Stimulated activated CD8-positive, alpha-beta memory T cell treated with anti-CD3 and anti-CD28 coated beads, Interleukin-7, amount 100 ng/mL, for 24 hours (primary cell): ENCODE data around the gene ST3GAL4.

ENCODE experiments used
- DNase-seq: peaks from one replicate; pipeline ENCODE4 v3.0.0-alpha.2; 2020; ENCODE audit warnings: low read depth

The ST3GAL4 gene

GRCh38 chr11:126452241-126453101 lies 97.0 kb downstream of the ST3GAL4 start:
- DNase-seq: no peak

DNA sequence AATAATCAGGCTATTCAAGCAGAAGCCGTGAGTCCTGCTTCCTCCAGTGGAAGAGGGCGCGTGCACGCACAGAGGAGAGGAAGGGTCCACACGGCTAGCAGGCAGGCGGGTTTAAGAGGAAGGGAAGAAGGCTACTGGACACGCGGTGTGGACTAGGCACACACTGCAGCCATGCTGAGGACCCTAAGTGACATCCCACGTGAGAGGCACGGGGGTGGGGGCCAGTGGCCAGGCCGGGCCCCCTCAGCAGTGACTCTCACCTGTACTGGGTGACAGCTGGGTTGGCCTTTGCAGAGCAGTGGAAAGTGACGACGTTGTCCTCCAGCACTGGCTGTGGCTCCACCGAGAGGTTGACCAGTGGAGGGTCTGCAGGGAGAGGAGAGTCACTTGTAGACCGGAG lies 100.6 kb downstream of the ST3GAL4 start:
- no peak for DNase-seq

DNA sequence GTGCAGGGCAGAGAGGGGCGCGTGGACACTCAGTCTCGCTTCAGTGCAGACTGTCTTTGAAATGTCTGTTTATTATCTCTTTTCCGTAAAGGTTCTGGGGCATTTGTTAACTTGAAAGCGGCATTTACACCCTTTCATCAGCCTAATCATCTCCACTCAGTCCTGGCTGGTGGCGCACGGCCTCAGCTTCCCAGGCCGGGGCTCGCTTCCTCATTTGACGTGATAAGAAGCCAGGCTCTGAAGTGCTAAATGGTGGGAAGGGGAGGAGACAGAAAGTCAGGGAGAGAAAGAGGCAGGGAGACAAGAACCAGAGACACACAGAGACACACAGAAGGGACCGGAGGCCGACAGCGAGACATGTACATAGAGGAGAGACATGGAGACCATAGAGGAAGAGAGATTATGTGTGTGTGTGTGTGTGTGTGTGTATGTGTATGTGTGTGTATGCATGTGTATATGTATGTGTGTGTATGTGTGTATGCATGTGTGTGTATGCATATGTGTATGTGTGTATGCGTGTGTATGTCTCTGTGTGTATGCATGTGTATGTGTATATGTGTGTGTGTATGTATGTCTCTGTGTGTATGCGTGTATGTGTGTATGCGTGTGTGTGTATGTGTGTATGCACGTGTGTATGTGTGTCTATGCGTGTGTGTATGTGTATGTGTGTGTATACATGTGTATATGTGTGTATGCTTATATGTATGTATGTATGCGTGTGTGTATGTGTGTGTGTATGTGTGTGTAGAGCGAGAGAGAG lies 101.5 kb downstream of the ST3GAL4 start:
- no peak for DNase-seq

- no peak for DNase-seq
Measured at GRCh38 chr11:126457817-126458216, 102.3 kb downstream of the ST3GAL4 start.

- no peak for DNase-seq
Measured at GRCh38 chr11:126459691-126460281, 104.3 kb downstream of the ST3GAL4 start.

DNA sequence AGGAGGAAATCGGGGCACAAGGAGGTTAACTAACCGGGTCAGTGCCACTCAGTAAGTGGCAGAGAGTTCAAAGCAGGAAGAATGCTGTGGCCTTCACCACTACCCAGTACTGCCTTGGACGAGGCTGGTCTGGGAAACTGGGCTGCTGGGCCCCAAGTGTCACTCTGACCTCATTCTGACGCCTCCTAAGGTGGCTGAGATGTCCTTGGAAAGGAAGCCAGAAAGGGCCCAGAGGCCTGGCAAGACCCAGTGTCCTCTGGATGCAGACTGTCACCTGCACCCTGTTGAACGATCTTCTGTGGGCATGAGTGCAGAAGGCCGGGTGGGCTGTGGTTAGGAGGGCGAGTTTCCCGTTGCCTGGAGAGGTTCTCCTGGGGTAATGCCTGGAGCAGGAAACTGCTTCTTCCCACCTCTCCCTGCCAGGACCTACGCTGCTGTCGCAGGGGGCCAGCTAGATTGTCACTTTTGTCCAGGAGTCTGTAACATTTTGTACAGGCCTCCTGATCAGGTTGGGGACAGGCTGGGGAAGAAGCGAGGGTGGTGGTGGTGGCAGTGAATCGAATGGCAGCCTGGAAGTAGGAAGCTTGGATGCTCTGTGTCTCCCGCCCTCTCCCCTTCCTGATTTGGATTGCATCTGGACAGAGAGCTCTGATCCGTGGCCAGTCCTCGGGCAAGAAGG lies 105.1 kb downstream of the ST3GAL4 start:
- DNase-seq: no peak

DNA sequence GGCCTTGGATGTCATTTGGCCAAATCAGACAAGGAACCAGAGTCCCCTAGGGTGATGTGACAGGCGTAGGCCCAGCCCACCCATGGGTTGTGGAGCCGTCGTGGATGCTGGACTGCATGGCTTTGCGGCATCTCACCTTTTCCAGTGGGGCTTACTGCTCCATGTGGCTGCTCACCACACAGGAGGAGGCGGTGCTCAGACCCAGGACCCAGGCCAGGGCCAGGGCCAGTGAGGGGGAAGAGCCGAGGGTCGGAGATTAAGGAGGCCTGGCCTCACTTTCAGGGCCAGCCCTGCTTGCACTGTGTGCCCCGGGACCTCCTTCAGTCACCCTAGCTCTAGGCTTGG lies 105.6 kb downstream of the ST3GAL4 start:
- DNase-seq: no peak

DNA sequence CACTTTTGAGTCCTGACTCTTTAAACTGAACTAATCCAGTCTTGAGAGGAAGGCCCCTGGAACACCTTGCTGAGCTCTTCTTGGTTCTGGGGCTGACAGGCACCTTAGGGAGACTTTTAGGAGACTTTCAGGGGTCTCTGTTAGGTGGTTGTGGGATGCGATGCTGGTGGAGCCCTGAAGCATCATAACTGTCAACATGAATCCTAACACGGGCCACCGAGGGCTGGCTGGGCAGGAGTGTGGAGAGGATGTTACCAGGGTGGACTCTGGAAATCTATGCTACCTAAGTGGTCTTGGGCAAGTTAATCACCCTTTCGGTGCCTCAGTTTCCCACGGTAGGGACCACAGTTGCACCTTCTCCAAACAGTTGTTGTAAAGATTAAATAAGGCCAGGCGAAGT lies 106.5 kb downstream of the ST3GAL4 start:
- DNase-seq: no peak

DNA sequence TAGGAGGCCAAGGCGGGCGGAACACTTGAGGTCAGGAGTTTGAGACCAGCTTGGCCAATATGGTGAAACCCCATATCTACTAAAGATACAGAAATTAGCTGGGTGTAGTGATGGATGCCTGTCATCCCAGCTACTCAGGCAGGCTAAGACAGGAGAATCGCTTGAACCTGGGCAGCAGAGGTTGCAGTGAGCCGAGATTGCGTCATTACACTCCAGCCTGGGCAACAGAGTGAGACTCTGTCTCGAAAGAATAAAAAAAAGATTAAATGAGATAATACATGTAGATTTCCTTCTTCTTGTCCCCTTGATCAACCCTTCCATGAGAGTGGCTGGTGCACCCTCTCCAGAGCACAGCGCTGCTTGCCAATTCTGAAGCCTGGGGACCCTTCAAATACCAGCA lies 106.9 kb downstream of the ST3GAL4 start:
- DNase-seq: no peak
